SK-N-SH (cell line): Measurements from ENCODE around the gene GTF3C1. TPM values are rescaled to one million over a fixed set of nuclear protein-coding genes. Genes with fewer than 3 reads are reported as not detected.

Experiments used
- CTCF ChIA-PET: fragments of 300-600, 350-600 bp; formaldehyde crosslinking; extraction: SDS; loops from one replicate; lab custom pipeline; 2021; lab: Yijun Ruan, JAX
- POLR2A ChIA-PET: fragments of 350-600 bp; sonication (Branson Sonifier 250); formaldehyde crosslinking; extraction: SDS; loops from one replicate; lab custom pipeline; 2020; ENCODE audit warnings: antibody characterized with exemption, inconsistent platforms; lab: Yijun Ruan, JAX
- DNase-seq: peaks from one replicate; pipeline ENCODE4 v3.0.0; 2012
- H2AFZ ChIP-seq: fragments of 200-600 bp; sonication (generic); 2 replicates; pipeline ENCODE4 v1.8.1; 2016; ENCODE audit warnings: antibody characterized with exemption, mild to moderate bottlenecking, low read depth
- H3F3A ChIP-seq: fragments of 200-600 bp; sonication (generic); replicated peaks from 2 replicates; pipeline ENCODE3; 2016; ENCODE audit warnings: antibody characterized with exemption, mild to moderate bottlenecking; ENCODE audit not compliant: insufficient read depth
- H3K27ac ChIP-seq, 2 experiments: fragments of 200-500 bp in 1 of 2; fragments of 200-600 bp in 1 of 2; sonication (Bioruptor generic) in 1 of 2; sonication (generic), shearing (Covaris generic) in 1 of 2; 2 replicates each; pipeline versions ENCODE4 v1.5.1 to v1.6.1; 2014 to 2016; ENCODE audit warnings: low read depth in 2 of 2, inconsistent platforms in 1 of 2, low read length in 1 of 2, mild to moderate bottlenecking in 1 of 2, mixed read lengths in 1 of 2
- H3K27me3 ChIP-seq: fragments of 200-600 bp; sonication (generic), shearing (Covaris generic); 2 replicates; pipeline ENCODE4 v1.6.1; 2016; ENCODE audit warnings: mixed run types; ENCODE audit not compliant: insufficient read depth
- H3K36me3 ChIP-seq, 2 experiments: fragments of 200-500 bp in 1 of 2; fragments of 200-600 bp in 1 of 2; sonication (Bioruptor generic) in 1 of 2; sonication (generic) in 1 of 2; replicated peaks in 1 of 2; 2 replicates each; pipeline versions ENCODE3 to v1.5.1; 2014 to 2016; ENCODE audit warnings: low read length in 1 of 2, mild to moderate bottlenecking in 1 of 2; ENCODE audit not compliant: insufficient read depth in 2 of 2, control insufficient read depth in 1 of 2
- H3K4me1 ChIP-seq, 2 experiments: fragments of 200-500 bp in 1 of 2; fragments of 200-600 bp in 1 of 2; sonication (Bioruptor generic) in 1 of 2; sonication (generic), shearing (Covaris generic) in 1 of 2; 2 replicates each; pipeline versions ENCODE4 v1.5.1 to v1.6.1; 2014 to 2016; ENCODE audit warnings: low read depth in 1 of 2, low read length in 1 of 2, mixed run types in 1 of 2; ENCODE audit not compliant: insufficient read depth in 2 of 2, control insufficient read depth in 1 of 2
- H3K4me2 ChIP-seq: fragments of 200-600 bp; sonication (generic), shearing (Covaris generic); 2 replicates; pipeline ENCODE4 v1.6.1; 2017; ENCODE audit warnings: mixed run types
- H3K4me3 ChIP-seq, 2 experiments: fragments of 200-500 bp in 1 of 2; fragments of 200-600 bp in 1 of 2; sonication (Bioruptor generic) in 1 of 2; sonication (generic), shearing (Covaris generic) in 1 of 2; 2 replicates each; pipeline versions ENCODE4 v1.5.1 to v1.8.1; 2014 to 2016; ENCODE audit warnings: low read depth in 2 of 2, inconsistent platforms in 1 of 2, low read length in 1 of 2, mild to moderate bottlenecking in 1 of 2, mixed read lengths in 1 of 2, moderate library complexity in 1 of 2
- H3K79me2 ChIP-seq: fragments of 200-600 bp; sonication (generic); 2 replicates; pipeline ENCODE4 v1.8.1; 2017; ENCODE audit warnings: mild to moderate bottlenecking; ENCODE audit not compliant: insufficient read depth
- H3K9ac ChIP-seq: fragments of 200-600 bp; sonication (generic); 2 replicates; pipeline ENCODE4 v1.6.1; 2017; ENCODE audit warnings: mixed run types
- H3K9me2 ChIP-seq: fragments of 200-600 bp; sonication (generic); 2 replicates; pipeline ENCODE4 v1.6.1; 2017; ENCODE audit warnings: mixed run types
- H3K9me3 ChIP-seq: fragments of 200-600 bp; sonication (generic); 2 replicates; pipeline ENCODE4 v1.6.1; 2017; ENCODE audit warnings: mixed run types, mild to moderate bottlenecking, moderate library complexity
- H4K20me1 ChIP-seq: fragments of 200-600 bp; sonication (generic); 2 replicates; pipeline ENCODE4 v1.6.1; 2017; ENCODE audit warnings: mild to moderate bottlenecking, mixed run types; ENCODE audit not compliant: insufficient read depth
- ELF1 ChIP-seq: IDR thresholded peaks from 2 replicates; pipeline ENCODE4 v1.4.0; 2012
- FOSL2 ChIP-seq: IDR thresholded peaks from 2 replicates; pipeline ENCODE4 v1.4.0; 2012; ENCODE audit warnings: low read depth, mild to moderate bottlenecking, moderate library complexity, borderline replicate concordance
- FOXM1 ChIP-seq: IDR thresholded peaks from 2 replicates; pipeline ENCODE4 v1.4.0; 2012; ENCODE audit warnings: low read depth, mild to moderate bottlenecking
- GATA2 ChIP-seq: sonication (generic); formaldehyde crosslinking; IDR thresholded peaks from 2 replicates; pipeline ENCODE4 v1.5.0; 2020; ENCODE audit warnings: mild to moderate bottlenecking, missing genetic modification reagents
- JUND ChIP-seq: IDR thresholded peaks from 2 replicates; pipeline ENCODE4 v1.4.0; 2012
- MEF2A ChIP-seq: IDR thresholded peaks from 2 replicates; pipeline ENCODE4 v1.4.0; 2012; ENCODE audit warnings: low read depth, borderline replicate concordance
- RFX5 ChIP-seq: IDR thresholded peaks from 2 replicates; pipeline ENCODE4 v1.6.1; 2012; ENCODE audit warnings: mild to moderate bottlenecking, improper control_type of control experiment, low read length
- RXRA ChIP-seq: IDR thresholded peaks from 2 replicates; pipeline ENCODE4 v1.4.0; 2012; ENCODE audit warnings: low read depth, mild to moderate bottlenecking, borderline replicate concordance
- SIN3A ChIP-seq: IDR thresholded peaks from 2 replicates; pipeline ENCODE4 v1.6.1; 2012; ENCODE audit warnings: low read depth, mild to moderate bottlenecking, low read length, moderate library complexity, borderline replicate concordance
- SMC3 ChIP-seq: IDR thresholded peaks from 2 replicates; pipeline ENCODE4 v1.6.1; 2012; ENCODE audit warnings: low read depth, low read length, improper control_type of control experiment
- WGBS: methylation state at CpG from one replicate; pipeline ENCODE4 v1.1.6; 2017; ENCODE audit warnings: low lambda C conversion rate; 5-methylcytosine and 5-hydroxymethylcytosine counted together
- polyA plus RNA-seq, 3 experiments: library from polyadenylated mRNA; depleted of rRNA; stranded (reverse); fragments of >200 nt; gene quantifications; 2 replicates each; pipeline ENCODE4 v1.2.3, GENCODE V29; 2012
- TF ChIP-seq, protein P1 (sequence below): fragments of 150-350 bp; IDR thresholded peaks from 2 replicates; pipeline ENCODE4 v1.6.1; 2016; ENCODE audit warnings: mild to moderate bottlenecking, low read depth, low read length
- TF ChIP-seq, protein P2 (sequence below): IDR thresholded peaks from 2 replicates; pipeline ENCODE4 v1.4.0; 2012; ENCODE audit warnings: low read depth, borderline replicate concordance
- TF ChIP-seq, protein P3 (sequence below): IDR thresholded peaks from 2 replicates; pipeline ENCODE4 v1.6.1; 2012; ENCODE audit warnings: mild to moderate bottlenecking, low read depth, low read length, moderate library complexity
- TF ChIP-seq, protein P4 (sequence below): IDR thresholded peaks from 2 replicates; pipeline ENCODE4 v1.4.0; 2012; ENCODE audit warnings: low read depth

The GTF3C1 gene
- polyA plus RNA-seq, 1 of the 3 experiments (the other 2 are of a cell fraction), result 47.2 TPM

DNA sequence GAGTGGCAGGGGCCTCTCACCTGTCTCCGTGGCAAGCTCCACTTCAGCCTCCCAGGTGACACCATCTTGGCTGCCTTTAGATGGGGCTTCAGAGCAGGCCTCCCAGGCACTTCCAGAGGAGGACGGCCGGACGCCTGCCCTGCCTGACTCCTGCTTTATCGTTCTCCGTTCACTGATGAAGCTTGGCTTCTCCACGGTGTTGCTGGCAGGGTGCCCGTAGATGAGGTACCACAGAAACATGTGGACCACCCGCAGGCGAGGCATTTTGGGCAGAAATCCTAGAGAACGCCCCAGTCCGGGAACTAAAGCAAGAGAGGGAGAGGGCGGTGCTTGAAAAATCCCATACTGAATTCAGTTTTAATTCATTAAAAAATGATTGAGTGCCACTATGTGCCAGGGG lies 54.5 kb downstream of the GTF3C1 start:
- WGBS, result 91% methylated on average over 11 of the region's 13 CpGs
- Histone ChIP-seq H3K36me3 (peaks cover 44 to 94% of the 10 kb centered on the region in 2 experiments), H3K79me2 (no peaks in the 10 kb centered on the region), H3K9me3 (no peaks in the 10 kb centered on the region), H3K4me1 (no peaks in the 10 kb centered on the region), H3K9ac (no peak overlapping the region), H3K9me2 (no peaks in the 10 kb centered on the region), H3K27me3 (no peaks in the 10 kb centered on the region), H4K20me1 (no peaks in the 10 kb centered on the region), H3F3A (no peaks in the 10 kb centered on the region), H3K4me3 (no peak overlapping the region), H2AFZ (no peak overlapping the region), H3K27ac (no peak overlapping the region), H3K4me2 (no peak overlapping the region)
- ChIA-PET CTCF (no interaction called here), POLR2A (no interaction called here)
- TF ChIP-seq GATA2 (CRISPR knock-in tag) (no peak), MEF2A (no peak), RFX5 (no peak), FOSL2 (no peak)
- TF ChIP-seq, protein P1, sequence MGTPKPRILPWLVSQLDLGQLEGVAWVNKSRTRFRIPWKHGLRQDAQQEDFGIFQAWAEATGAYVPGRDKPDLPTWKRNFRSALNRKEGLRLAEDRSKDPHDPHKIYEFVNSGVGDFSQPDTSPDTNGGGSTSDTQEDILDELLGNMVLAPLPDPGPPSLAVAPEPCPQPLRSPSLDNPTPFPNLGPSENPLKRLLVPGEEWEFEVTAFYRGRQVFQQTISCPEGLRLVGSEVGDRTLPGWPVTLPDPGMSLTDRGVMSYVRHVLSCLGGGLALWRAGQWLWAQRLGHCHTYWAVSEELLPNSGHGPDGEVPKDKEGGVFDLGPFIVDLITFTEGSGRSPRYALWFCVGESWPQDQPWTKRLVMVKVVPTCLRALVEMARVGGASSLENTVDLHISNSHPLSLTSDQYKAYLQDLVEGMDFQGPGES, result no peak
- DNase-seq, result no peak

DNA sequence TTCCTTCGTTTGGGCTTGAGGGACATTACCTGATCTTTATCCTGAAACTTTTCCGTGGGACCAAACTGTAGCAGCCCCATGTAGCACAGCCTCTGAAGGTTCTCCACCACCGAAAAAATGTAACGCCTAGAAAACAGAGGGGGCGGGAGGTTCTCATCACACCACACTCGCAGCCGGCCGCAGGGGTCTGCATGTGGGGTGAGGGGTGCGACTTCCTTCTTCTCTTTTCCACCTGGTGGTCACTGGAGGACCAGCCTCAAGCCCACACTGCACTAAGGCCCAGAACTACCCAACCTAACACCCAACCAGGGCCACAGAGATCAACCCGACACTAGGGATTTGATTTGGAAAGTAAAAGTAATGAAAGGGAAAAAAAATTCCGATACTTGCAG lies 57.1 kb downstream of the GTF3C1 start:
- CTCF ChIA-PET, result no interaction called here
- H2AFZ ChIP-seq, result no peak overlapping the region
- H4K20me1 ChIP-seq, result no peaks in the 10 kb centered on the region
- 90% methylated on average over 11 of the region's 11 CpGs for WGBS
- H3K4me2 ChIP-seq, result no peak overlapping the region
- no peaks in the 10 kb centered on the region for H3K9me3 ChIP-seq
- no peak overlapping the region for H3K27ac ChIP-seq
- H3K9ac ChIP-seq, result no peak overlapping the region
- no peaks in the 10 kb centered on the region for H3F3A ChIP-seq
- H3K79me2 ChIP-seq, result no peaks in the 10 kb centered on the region
- H3K9me2 ChIP-seq, result no peaks in the 10 kb centered on the region
- H3K4me1 ChIP-seq, result no peaks in the 10 kb centered on the region
- no peak for DNase-seq
- TF ChIP-seq, protein P2, sequence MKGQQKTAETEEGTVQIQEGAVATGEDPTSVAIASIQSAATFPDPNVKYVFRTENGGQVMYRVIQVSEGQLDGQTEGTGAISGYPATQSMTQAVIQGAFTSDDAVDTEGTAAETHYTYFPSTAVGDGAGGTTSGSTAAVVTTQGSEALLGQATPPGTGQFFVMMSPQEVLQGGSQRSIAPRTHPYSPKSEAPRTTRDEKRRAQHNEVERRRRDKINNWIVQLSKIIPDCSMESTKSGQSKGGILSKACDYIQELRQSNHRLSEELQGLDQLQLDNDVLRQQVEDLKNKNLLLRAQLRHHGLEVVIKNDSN, result no peak
- TF ChIP-seq RXRA, result no peak
- TF ChIP-seq, protein P3, sequence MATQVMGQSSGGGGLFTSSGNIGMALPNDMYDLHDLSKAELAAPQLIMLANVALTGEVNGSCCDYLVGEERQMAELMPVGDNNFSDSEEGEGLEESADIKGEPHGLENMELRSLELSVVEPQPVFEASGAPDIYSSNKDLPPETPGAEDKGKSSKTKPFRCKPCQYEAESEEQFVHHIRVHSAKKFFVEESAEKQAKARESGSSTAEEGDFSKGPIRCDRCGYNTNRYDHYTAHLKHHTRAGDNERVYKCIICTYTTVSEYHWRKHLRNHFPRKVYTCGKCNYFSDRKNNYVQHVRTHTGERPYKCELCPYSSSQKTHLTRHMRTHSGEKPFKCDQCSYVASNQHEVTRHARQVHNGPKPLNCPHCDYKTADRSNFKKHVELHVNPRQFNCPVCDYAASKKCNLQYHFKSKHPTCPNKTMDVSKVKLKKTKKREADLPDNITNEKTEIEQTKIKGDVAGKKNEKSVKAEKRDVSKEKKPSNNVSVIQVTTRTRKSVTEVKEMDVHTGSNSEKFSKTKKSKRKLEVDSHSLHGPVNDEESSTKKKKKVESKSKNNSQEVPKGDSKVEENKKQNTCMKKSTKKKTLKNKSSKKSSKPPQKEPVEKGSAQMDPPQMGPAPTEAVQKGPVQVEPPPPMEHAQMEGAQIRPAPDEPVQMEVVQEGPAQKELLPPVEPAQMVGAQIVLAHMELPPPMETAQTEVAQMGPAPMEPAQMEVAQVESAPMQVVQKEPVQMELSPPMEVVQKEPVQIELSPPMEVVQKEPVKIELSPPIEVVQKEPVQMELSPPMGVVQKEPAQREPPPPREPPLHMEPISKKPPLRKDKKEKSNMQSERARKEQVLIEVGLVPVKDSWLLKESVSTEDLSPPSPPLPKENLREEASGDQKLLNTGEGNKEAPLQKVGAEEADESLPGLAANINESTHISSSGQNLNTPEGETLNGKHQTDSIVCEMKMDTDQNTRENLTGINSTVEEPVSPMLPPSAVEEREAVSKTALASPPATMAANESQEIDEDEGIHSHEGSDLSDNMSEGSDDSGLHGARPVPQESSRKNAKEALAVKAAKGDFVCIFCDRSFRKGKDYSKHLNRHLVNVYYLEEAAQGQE, result no peak
- TF ChIP-seq, protein P1, result no peak
- no peak for TF ChIP-seq JUND
- TF ChIP-seq, protein P4, sequence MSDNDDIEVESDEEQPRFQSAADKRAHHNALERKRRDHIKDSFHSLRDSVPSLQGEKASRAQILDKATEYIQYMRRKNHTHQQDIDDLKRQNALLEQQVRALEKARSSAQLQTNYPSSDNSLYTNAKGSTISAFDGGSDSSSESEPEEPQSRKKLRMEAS, result no peak
- TF ChIP-seq SMC3, result no peak
- no peak for TF ChIP-seq SIN3A
- TF ChIP-seq GATA2 (CRISPR knock-in tag), result no peak
- TF ChIP-seq ELF1, result no peak
- TF ChIP-seq FOXM1, result no peak
- no peak overlapping the region for H3K4me3 ChIP-seq
- H3K36me3 ChIP-seq, result peaks cover 55 to 92% of the 10 kb centered on the region in 2 experiments
- POLR2A ChIA-PET, result no interaction called here
- no peaks in the 10 kb centered on the region for H3K27me3 ChIP-seq
